HepG2 (cell line): ENCODE data around the gene EXPH5. TPM values are rescaled to one million over a fixed set of nuclear protein-coding genes. Genes with fewer than 3 reads are reported as not detected.

Experiments
- AHR ChIP-seq: IDR thresholded peaks from 2 replicates; pipeline ENCODE4 v1.6.1; 2018; ENCODE audit warnings: missing genetic modification reagents, missing compliant biosample characterization
- BHLHE40 ChIP-seq: IDR thresholded peaks from 2 replicates; pipeline ENCODE4 v1.6.1; 2011; ENCODE audit warnings: low read length, improper control_type of control experiment
- FOXK2 ChIP-seq: fragments of 450-650 bp; IDR thresholded peaks from 2 replicates; pipeline ENCODE4 v1.6.1; 2016
- GTF3A ChIP-seq: sonication (generic); formaldehyde crosslinking; conservative IDR thresholded peaks from 2 replicates; pipeline ENCODE4 v1.4.0; 2020; ENCODE audit warnings: mild to moderate bottlenecking, missing genetic modification reagents
- HDAC2 ChIP-seq: sonication (generic); formaldehyde crosslinking; IDR thresholded peaks from 2 replicates; pipeline ENCODE4 v1.4.0; 2020; ENCODE audit warnings: missing genetic modification reagents
- HOXA3 ChIP-seq: sonication (generic); formaldehyde crosslinking; IDR thresholded peaks from 2 replicates; pipeline ENCODE4 v1.5.0; 2020; ENCODE audit warnings: missing genetic modification reagents
- KAT8 ChIP-seq: IDR thresholded peaks from 2 replicates; pipeline ENCODE4 v1.6.1; 2016; ENCODE audit warnings: missing genetic modification reagents, missing compliant biosample characterization
- LCORL ChIP-seq, 2 experiments: fragments of 450-650 bp in 1 of 2; sonication (generic) in 1 of 2; formaldehyde crosslinking in 1 of 2; IDR thresholded peaks; 2 replicates each; pipeline versions ENCODE4 v1.5.0 to v1.6.1; 2017 to 2020; ENCODE audit warnings: antibody characterized with exemption in 1 of 2, missing genetic modification reagents in 1 of 2
- MATR3 ChIP-seq: sonication (generic); formaldehyde crosslinking; IDR thresholded peaks from 2 replicates; pipeline ENCODE4 v1.4.0; 2020; ENCODE audit warnings: missing genetic modification reagents
- MED13 ChIP-seq: sonication (generic); formaldehyde crosslinking; IDR thresholded peaks from 2 replicates; pipeline ENCODE4 v1.5.0; 2020; ENCODE audit warnings: missing genetic modification reagents
- MTA3 ChIP-seq: sonication (generic); formaldehyde crosslinking; IDR thresholded peaks from 2 replicates; pipeline ENCODE4 v1.4.0; 2020; ENCODE audit warnings: missing genetic modification reagents
- NRL ChIP-seq: sonication (generic); formaldehyde crosslinking; IDR thresholded peaks from 2 replicates; pipeline ENCODE4 v1.5.0; 2020; ENCODE audit warnings: missing genetic modification reagents, mild to moderate bottlenecking, moderate library complexity, borderline replicate concordance
- PLRG1 ChIP-seq: fragments of 450-650 bp; conservative IDR thresholded peaks from 2 replicates; pipeline ENCODE4 v1.6.1; 2016
- RFXAP ChIP-seq: sonication (generic); formaldehyde crosslinking; IDR thresholded peaks from 2 replicates; pipeline ENCODE4 v1.4.0; 2020; ENCODE audit warnings: missing genetic modification reagents, borderline replicate concordance
- RNF2 ChIP-seq: fragments of 450-650 bp; conservative IDR thresholded peaks from 2 replicates; pipeline ENCODE4 v1.6.1; 2016; ENCODE audit warnings: low read depth
- RORA ChIP-seq: sonication (generic); formaldehyde crosslinking; IDR thresholded peaks from 2 replicates; pipeline ENCODE4 v1.5.0; 2020; ENCODE audit warnings: mild to moderate bottlenecking, missing genetic modification reagents, moderate library complexity
- SALL2 ChIP-seq: sonication (generic); formaldehyde crosslinking; IDR thresholded peaks from 2 replicates; pipeline ENCODE4 v1.8.1; 2023; ENCODE audit warnings: mild to moderate bottlenecking, missing genetic modification reagents, inconsistent platforms
- TFE3 ChIP-seq: IDR thresholded peaks from 2 replicates; pipeline ENCODE4 v1.6.1; 2016
- TRIM24 ChIP-seq: sonication (generic); formaldehyde crosslinking; IDR thresholded peaks from 2 replicates; pipeline ENCODE4 v1.8.0; 2022; ENCODE audit warnings: mild to moderate bottlenecking, missing genetic modification reagents
- ZNF547 ChIP-seq: sonication (generic); formaldehyde crosslinking; IDR thresholded peaks from 2 replicates; pipeline ENCODE4 v1.5.1; 2020; ENCODE audit warnings: mild to moderate bottlenecking, missing genetic modification reagents
- ZNF556 ChIP-seq: sonication (generic); formaldehyde crosslinking; IDR thresholded peaks from 2 replicates; pipeline ENCODE4 v1.4.0; 2020; ENCODE audit warnings: mild to moderate bottlenecking, missing genetic modification reagents, borderline replicate concordance
- ZNF605 ChIP-seq: sonication (generic); formaldehyde crosslinking; IDR thresholded peaks from 2 replicates; pipeline ENCODE4 v1.8.0; 2022; ENCODE audit warnings: mild to moderate bottlenecking, missing genetic modification reagents
- polyA plus RNA-seq, 8 experiments: library from polyadenylated mRNA; depleted of rRNA in 3 of 8; stranded (reverse) in 7 of 8; unstranded in 1 of 8; fragments of >200 nt; fragmentation: Illumina TruSeq in 4 of 8; extraction: Trizol in 4 of 8; gene quantifications; 2 replicates each; pipeline versions ENCODE4 v1.2.1 to v1.2.3, GENCODE V29; 2011 to 2016; ENCODE audit warnings: low read depth in 4 of 8, missing spikeins in 1 of 8, mixed read lengths in 1 of 8; ENCODE audit not compliant: insufficient read depth in 1 of 8
- total RNA-seq, 5 experiments: library from RNA; depleted of rRNA; stranded (reverse); fragments of >200 nt; fragmentation: Illumina TruSeq; extraction: Trizol; gene quantifications; 2 replicates each; pipeline ENCODE4 v1.2.3, GENCODE V29; 2016; ENCODE audit warnings: low read depth in 1 of 5
- TF ChIP-seq, protein P1 (sequence below): IDR thresholded peaks from 2 replicates; pipeline ENCODE4 v1.6.1; 2016; ENCODE audit warnings: low read depth, borderline replicate concordance
- TF ChIP-seq, protein P2 (sequence below): sonication (generic); formaldehyde crosslinking; IDR thresholded peaks from 2 replicates; pipeline ENCODE4 v1.5.1; 2020; ENCODE audit warnings: mild to moderate bottlenecking, missing genetic modification reagents, moderate library complexity

Gene EXPH5
- total and polyA plus RNA-seq, 2 of the 13 experiments (the other 11 are each of a cell fraction or from before 2014, with no cell fraction given), result under 0.01 to 0.02 TPM

DNA sequence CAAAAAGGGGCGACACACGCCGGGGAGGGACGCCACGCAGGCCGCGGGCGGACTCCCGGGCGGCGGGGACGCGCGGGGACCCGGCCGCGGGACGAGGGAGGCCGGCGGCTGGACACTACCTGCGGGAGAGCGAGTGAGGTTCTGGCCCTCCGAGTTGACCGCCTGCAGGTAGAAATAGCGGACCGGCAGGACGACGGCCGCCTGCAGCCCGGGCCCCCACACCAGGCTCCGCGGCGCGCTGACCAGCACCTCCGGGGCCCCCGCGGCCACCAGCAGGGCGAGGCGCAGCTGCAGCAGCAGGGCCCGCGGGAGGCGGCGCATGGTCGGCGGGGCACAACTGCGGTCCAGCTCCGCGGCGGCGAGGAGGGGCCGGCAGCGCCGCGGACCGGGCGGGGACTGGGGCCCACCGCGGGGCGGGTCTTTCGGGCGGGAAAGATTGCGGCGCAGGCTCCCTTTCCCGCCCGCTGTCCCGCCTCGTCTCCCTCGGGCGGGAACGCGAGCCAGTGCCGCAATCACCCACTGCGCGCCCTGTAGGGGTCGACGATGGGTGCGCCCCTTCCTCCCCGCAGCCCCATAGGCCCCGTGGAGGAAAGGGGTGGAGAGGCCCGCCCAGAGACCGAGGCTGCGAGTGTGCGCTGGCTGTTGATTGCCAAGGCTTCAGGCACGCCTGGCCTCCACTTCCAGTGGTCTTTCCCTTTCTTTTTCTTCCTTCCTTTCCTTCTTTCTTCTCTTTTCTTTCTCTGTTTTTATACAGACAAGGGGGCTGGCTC lies 95.3 kb downstream of the EXPH5 start, which contains the start of gene POGLUT3 (continued):
- TF ChIP-seq TFE3 (CRISPR knock-in tag) (0 out of 2 replicates have a peak, but pooled peaks have one; percentile 41), NRL (CRISPR knock-in tag) (peak; percentile 92), MTA3 (no peak), HOXA3 (CRISPR knock-in tag) (peak; percentile 65), PLRG1 (no peak), ZNF556 (CRISPR knock-in tag) (no peak), MATR3 (CRISPR knock-in tag) (no peak), KAT8 (0 out of 2 replicates have a peak, but pooled peaks have one; percentile 30), TRIM24 (no peak), AHR (CRISPR knock-in tag) (0 out of 2 replicates have a peak, but pooled peaks have one; percentile 23), RNF2 (peak; percentile 46), GTF3A (CRISPR knock-in tag) (no peak), SALL2 (CRISPR knock-in tag) (peak; percentile 85; the same call in 1 of the 2 replicates), ZNF605 (CRISPR knock-in tag) (peak; percentile 37; the same call in 1 of the 2 replicates), BHLHE40 (no peak), FOXK2 (no peak), ZNF547 (CRISPR knock-in tag) (peak; percentile 67; the same call in 1 of the 2 replicates), LCORL (IDR thresholded peaks at IDR 0.05) (no peak), LCORL (CRISPR knock-in tag; IDR thresholded peaks at IDR 0.05) (0 out of 2 replicates have a peak, but pooled peaks have one; percentile 5), MED13 (CRISPR knock-in tag) (peak; percentile 66; the same call in 1 of the 2 replicates), RORA (CRISPR knock-in tag) (no peak), HDAC2 (CRISPR knock-in tag) (peak; percentile 53; the same call in 1 of the 2 replicates), RFXAP (CRISPR knock-in tag) (no peak)
- TF ChIP-seq, protein P1, sequence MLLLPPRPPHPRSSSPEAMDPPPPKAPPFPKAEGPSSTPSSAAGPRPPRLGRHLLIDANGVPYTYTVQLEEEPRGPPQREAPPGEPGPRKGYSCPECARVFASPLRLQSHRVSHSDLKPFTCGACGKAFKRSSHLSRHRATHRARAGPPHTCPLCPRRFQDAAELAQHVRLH (CRISPR knock-in tag), result no peak
- TF ChIP-seq, protein P2, sequence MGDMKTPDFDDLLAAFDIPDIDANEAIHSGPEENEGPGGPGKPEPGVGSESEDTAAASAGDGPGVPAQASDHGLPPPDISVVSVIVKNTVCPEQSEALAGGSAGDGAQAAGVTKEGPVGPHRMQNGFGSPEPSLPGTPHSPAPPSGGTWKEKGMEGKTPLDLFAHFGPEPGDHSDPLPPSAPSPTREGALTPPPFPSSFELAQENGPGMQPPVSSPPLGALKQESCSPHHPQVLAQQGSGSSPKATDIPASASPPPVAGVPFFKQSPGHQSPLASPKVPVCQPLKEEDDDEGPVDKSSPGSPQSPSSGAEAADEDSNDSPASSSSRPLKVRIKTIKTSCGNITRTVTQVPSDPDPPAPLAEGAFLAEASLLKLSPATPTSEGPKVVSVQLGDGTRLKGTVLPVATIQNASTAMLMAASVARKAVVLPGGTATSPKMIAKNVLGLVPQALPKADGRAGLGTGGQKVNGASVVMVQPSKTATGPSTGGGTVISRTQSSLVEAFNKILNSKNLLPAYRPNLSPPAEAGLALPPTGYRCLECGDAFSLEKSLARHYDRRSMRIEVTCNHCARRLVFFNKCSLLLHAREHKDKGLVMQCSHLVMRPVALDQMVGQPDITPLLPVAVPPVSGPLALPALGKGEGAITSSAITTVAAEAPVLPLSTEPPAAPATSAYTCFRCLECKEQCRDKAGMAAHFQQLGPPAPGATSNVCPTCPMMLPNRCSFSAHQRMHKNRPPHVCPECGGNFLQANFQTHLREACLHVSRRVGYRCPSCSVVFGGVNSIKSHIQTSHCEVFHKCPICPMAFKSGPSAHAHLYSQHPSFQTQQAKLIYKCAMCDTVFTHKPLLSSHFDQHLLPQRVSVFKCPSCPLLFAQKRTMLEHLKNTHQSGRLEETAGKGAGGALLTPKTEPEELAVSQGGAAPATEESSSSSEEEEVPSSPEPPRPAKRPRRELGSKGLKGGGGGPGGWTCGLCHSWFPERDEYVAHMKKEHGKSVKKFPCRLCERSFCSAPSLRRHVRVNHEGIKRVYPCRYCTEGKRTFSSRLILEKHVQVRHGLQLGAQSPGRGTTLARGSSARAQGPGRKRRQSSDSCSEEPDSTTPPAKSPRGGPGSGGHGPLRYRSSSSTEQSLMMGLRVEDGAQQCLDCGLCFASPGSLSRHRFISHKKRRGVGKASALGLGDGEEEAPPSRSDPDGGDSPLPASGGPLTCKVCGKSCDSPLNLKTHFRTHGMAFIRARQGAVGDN (CRISPR knock-in tag), result peak; percentile 87
